ENCODE results near the gene FBXO44. TPM values are rescaled to one million over a fixed set of nuclear protein-coding genes. Genes with fewer than 3 reads are reported as not detected.
A peak's percentile ranks its signal among the peaks of the same experiment; 100 is the strongest.
"Not testable (repeated sequence)": the region's sequence is repeated elsewhere in the genome, so short reads cannot be mapped to it uniquely, and the experiment has no call there.

FBXO44 gene, protein sequence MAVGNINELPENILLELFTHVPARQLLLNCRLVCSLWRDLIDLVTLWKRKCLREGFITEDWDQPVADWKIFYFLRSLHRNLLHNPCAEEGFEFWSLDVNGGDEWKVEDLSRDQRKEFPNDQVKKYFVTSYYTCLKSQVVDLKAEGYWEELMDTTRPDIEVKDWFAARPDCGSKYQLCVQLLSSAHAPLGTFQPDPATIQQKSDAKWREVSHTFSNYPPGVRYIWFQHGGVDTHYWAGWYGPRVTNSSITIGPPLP
- total RNA-seq, result 10 to 100 TPM; 14.1 to 32.1 (median 31.3) TPM

DNA sequence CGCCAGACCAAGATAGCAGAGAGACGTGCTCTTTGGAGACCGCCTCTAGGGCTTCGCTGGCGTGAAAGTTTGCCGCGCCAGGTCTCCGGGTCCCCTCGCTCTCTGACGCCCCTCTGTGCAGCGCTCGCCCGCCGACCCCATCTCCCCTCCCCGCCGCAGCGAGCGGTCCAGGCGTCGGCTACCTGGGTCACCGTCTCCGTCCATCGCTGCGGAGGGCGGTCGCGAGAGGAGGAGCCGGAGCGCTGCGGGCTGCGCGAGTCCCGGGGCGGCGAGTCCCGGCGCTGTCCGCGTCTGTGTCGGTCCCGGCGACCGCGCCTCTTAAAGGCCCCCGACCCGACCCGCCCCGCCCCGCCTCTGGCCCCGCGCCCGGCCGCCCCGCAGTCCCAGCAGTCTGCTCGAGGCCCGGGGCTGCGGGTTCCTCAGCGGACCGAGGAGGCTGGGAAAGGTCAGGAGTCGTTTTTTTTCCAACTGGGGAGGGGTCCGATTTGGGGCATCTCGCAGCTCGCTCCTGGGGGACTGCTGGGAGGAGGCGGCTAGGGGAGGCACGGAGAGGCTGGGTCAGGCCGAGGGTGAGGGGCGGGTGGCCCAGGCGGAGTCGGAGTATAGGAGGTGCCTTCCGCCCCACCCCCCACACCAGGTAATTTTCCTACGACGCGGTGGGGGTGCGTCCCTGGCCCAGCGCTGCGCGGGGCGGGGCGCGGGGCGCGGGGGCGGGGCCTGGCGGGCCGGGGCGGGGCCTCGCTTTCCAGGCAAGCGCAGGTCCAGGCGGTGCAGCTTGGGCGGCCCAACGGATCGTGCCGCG is at the start of gene FBXO44, which contains the start of gene FBXO2:
TSS of gene FBXO44 (plus strand) at position 741 of the 802 bp plus-strand sequence. CDS start 959 bp downstream, outside the sequence.
TSS of gene FBXO2 (minus strand) at position 293 of the 802 bp plus-strand sequence. CDS start at position 204, 89 bp downstream.
- intact Hi-C loops (cut with DNase I; ENCODE audit: low total_unique reads), result no loop called here
- TF ChIP-seq POLR2AphosphoS5 (IDR thresholded peaks at IDR 0.05), result no peak
- TF ChIP-seq, protein P1, sequence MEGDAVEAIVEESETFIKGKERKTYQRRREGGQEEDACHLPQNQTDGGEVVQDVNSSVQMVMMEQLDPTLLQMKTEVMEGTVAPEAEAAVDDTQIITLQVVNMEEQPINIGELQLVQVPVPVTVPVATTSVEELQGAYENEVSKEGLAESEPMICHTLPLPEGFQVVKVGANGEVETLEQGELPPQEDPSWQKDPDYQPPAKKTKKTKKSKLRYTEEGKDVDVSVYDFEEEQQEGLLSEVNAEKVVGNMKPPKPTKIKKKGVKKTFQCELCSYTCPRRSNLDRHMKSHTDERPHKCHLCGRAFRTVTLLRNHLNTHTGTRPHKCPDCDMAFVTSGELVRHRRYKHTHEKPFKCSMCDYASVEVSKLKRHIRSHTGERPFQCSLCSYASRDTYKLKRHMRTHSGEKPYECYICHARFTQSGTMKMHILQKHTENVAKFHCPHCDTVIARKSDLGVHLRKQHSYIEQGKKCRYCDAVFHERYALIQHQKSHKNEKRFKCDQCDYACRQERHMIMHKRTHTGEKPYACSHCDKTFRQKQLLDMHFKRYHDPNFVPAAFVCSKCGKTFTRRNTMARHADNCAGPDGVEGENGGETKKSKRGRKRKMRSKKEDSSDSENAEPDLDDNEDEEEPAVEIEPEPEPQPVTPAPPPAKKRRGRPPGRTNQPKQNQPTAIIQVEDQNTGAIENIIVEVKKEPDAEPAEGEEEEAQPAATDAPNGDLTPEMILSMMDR (IDR thresholded peaks at IDR 0.05), result no peak
- no peak for TF ChIP-seq POLR2A (IDR thresholded peaks at IDR 0.05)
- Histone ChIP-seq H3K27me3 (no peaks in the 10 kb centered on the region), H3K4me3 (peak within 1 kb of the TSS; percentile 53 to 91 (median 85)), H3K9me3 (no peaks in the 10 kb centered on the region), H3K27ac (peak within 1 kb of the TSS; percentile 87 to 90), H3K36me3 (no peaks in the 10 kb centered on the region), H3K4me1 (peaks cover 0 to 8% of the 10 kb centered on the region in 2 donors)
- DNase-seq (ENCODE audit: low spot score in 2 of 2), result peak; percentile 64 to 81

DNA sequence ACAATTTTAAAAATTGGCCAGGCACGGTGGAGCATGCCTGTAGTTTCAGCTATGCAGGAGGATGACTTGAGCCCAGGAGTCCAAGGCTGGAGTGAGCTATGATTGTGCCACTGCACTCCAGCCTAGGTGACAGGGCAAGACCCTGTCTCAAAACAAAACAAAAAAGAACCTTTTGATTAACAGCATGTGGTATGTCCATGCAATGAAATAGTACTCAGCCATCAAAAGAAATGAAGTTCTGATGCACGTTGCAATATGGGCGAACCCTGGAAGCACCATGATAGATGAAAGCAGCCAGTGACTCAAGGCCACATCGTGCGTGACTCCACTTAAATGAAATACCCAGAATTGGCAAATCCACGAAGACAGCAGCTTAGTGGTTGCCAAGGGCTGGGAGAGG is 47.9 kb upstream of the FBXO44 start:
- Histone ChIP-seq H3K27ac (no peak overlapping the region), H3K9me3 (no peaks in the 10 kb centered on the region), H3K36me3 (no peaks in the 10 kb centered on the region), H3K27me3 (no peaks in the 10 kb centered on the region), H3K4me3 (no peak overlapping the region), H3K4me1 (no peaks in the 10 kb centered on the region)
- intact Hi-C loops (cut with DNase I; ENCODE audit: low total_unique reads), result no loop called here
- TF ChIP-seq, protein P1 (IDR thresholded peaks at IDR 0.05), result no peak
- TF ChIP-seq POLR2AphosphoS5 (IDR thresholded peaks at IDR 0.05), result no peak
- no peak for TF ChIP-seq POLR2A (IDR thresholded peaks at IDR 0.05)
- no peak for DNase-seq (ENCODE audit: low spot score in 2 of 2)

DNA sequence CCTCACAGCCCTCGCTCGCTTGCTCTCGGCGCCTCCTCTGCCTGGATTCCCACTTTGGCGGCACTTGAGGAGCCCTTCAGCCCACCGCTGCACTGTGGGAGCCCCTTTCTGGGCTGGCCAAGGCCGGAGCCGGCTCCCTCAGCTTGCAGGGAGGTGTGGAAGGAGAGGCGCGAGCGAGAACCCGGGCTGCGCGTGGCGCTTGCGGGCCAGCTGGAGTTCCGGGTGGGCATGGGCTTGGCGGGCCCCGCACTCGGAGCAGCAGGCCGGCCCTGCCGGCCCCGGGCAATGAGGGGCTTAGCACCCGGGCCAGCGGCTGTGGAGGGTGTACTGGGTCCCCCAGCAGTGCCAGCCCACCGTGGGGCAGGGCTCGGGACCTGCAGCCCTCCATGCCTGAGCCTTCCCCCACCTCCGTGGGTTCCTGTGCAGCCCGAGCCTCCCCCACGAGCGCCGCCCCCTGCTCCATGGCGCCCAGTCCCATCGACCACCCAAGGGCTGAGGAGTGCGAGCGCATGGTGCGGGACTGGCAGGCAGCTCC is 46.0 kb upstream of the FBXO44 start:
- H3K36me3 ChIP-seq; H3K27me3 ChIP-seq; intact Hi-C loops (cut with DNase I; ENCODE audit: low total_unique reads); H3K4me1 ChIP-seq; H3K4me3 ChIP-seq; DNase-seq (ENCODE audit: low spot score in 2 of 2); H3K27ac ChIP-seq; H3K9me3 ChIP-seq: not testable (repeated sequence)

DNA sequence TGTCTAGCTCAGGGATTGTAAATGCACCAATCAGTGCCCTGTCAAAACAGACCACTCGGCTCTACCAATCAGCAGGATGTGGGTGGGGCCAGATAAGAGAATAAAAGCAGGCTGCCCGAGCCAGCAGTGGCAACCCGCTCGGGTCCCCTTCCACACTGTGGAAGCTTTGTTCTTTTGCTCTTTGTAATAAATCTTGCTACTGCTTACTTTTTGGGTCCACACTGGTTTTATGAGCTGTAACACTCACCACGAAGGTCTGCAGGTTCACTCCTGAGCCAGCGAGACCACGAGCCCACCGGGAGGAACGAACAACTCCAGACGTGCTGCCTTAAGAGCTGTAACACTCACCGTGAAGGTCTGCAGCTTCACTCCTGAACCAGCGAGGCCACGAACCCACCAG is 45.3 kb upstream of the FBXO44 start:
- DNase-seq (ENCODE audit: low spot score in 2 of 2); H3K4me1 ChIP-seq; H3K27ac ChIP-seq; H3K4me3 ChIP-seq; H3K36me3 ChIP-seq; intact Hi-C loops (cut with DNase I; ENCODE audit: low total_unique reads); H3K27me3 ChIP-seq; H3K9me3 ChIP-seq: not testable (repeated sequence)

DNA sequence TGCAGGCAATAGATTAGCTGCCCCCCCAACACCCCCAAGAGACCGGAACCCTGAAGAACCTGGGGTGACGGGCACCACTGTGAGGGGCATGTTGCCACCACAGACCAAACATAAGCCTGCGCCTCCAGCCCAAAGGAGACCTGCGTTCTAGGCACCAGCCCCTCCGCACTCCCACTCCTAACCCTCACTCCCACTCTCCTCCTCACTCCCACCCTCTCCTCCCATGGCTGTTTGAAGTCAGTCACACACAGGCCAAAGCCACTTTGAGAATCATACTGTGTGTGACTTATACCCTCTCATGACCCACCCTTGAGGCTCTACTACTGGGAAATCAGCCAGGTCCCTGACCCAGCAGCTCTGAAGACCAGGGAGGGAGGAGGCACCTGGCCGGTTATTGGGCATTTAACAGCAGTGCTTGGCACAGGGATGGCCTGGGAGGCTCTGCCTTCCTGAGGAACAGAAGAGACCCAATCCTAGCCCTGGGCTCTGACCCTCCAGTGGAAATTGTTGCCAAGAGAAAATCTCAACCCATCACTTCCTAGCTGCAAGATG is 44.0 kb upstream of the FBXO44 start:
- H3K4me1 ChIP-seq, result no peaks in the 10 kb centered on the region
- no peak for DNase-seq (ENCODE audit: low spot score in 2 of 2)
- no peaks in the 10 kb centered on the region for H3K36me3 ChIP-seq
- no peaks in the 10 kb centered on the region for H3K27me3 ChIP-seq
- intact Hi-C loops (cut with DNase I; ENCODE audit: low total_unique reads), result loop anchor here (5.0 kb wide), 1 partner anchor 753 kb away; no protein-coding TSS in a partner anchor
- TF ChIP-seq POLR2A (IDR thresholded peaks at IDR 0.05), result no peak
- TF ChIP-seq, protein P1 (IDR thresholded peaks at IDR 0.05), result no peak
- TF ChIP-seq POLR2AphosphoS5 (IDR thresholded peaks at IDR 0.05), result no peak
- H3K27ac ChIP-seq, result no peak overlapping the region
- H3K9me3 ChIP-seq, result no peaks in the 10 kb centered on the region
- no peak overlapping the region for H3K4me3 ChIP-seq

Measured in breast epithelium (tissue), 4 donors.